HG03159 (cell line): ENCODE results near the gene LRRC45.
"Not testable (repeated sequence)": the region's sequence is repeated elsewhere in the genome, so short reads cannot be mapped to it uniquely, and the experiment has no call there.

Experiments used
- ATAC-seq: cut with Tn5 transposase; IDR thresholded peaks from one replicate; pipeline ENCODE4 v1.9.1; 2021; ENCODE audit warnings: mild to moderate bottlenecking, moderate library complexity; ENCODE audit not compliant: unreplicated experiment

Gene LRRC45

DNA sequence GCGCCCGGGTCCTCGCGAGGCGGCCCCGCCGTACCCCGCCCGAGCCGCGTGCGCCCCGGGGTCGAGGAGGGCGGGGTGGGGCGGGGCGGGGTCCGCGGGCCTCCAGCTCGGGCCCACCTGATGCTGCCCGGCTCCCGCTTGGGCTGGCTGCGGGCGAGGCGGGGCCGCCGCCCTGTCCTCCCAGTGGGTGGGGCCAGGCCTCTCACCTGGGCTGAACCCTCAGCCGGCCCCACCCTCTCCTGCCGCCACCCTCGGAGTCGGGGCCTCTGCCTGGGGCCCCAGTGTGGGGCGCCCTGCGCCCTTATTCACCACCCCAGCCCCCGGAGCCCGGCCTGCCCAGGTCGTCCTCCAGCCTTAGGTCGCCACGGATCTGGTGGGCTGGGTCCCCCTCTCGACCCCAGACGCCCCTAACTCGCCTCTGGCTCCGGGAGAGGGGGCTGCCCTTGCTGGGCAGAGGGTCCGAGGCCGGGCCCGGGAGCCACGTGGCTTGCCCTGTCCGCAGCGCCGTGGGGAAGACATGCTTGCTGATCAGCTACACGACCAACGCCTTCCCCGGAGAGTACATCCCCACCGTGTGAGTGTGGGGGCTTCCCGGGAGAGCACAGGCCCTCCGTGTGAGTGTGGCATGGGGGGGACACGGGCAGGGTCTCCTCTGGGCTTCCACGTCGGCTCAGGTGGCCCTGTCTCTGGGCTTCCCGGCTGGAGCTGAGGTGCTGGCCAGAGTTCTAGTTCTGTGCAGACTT, 9.0 kb downstream of the LRRC45 start:
- no peak for ATAC-seq

DNA sequence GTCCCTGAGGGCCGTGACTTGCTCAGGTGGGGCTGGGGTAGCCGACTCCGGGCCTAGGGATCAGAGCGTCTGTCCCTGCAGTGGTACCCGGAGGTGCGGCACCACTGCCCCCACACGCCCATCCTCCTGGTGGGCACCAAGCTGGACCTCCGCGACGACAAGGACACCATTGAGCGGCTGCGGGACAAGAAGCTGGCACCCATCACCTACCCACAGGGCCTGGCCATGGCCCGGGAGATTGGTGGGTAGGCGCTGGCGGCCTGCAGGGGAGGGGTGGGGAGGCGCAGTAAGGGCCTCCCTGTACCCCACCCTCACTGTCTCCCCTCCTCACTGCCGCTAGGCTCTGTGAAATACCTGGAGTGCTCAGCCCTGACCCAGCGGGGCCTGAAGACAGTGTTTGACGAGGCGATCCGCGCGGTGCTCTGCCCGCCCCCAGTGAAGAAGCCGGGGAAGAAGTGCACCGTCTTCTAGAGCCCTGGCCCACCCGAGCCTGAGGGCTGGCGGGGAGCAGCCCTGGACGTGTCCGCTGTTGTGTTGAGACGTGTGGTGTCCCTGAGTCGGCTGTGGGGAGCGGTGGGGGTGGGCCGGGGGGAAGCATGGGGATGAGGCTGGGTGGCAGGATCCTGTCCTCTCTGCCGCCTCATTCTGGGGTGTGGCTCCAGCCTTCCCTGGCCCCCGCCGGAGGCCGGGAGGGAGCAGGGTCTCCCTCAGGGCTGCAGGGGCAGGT, 10.4 kb downstream of the LRRC45 start:
- ATAC-seq = no peak

DNA sequence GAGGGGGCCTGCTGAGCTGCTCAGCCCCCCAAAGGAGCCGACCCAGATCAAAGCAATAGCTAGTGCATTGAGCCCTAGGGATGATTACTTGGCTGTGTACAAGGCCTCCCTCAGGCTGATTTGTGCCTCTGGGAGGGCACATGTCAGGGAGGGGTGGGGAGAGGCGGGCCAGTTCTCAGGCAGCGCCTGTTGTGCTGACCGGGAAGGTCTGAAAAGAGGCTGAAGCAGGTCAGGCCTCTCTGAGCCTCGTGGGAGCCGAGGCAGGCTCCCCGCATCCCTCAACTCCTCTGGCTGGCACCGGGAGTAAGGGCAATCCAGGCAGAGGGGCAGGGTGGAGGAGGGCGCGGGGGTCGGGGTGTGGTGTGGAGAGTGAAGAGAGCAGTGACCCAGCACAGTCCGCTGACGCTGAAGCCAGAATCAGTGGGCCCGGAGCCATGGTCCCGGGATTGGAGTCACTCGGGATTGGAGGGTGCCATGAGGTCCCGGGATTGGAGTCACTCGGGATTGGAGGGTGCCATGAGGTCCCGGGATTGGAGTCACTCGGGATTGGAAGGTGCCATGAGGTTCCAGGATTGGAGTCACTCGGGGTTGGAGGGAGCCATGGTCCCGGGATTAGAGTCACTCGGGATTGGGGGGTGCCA, 11.4 kb downstream of the LRRC45 start:
- no peak for ATAC-seq

DNA sequence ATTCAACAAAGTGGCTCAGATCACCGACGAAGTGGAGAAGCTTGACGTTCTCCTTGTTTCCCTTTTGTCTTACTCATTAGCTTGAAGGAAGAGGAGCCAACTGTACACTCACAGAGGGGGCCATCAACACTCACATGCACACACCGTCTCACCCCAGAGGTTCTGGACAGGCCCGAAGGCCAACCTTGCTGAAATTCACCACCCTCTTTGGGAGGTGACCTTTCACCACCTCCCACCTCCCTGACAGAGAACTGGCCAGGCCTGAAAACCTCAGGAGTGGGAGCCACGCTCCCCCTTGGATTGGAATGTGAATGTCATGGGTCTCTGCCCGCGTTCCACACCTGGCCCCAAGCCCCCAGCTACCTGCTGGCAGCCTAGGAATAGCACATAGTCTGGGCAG, 12.4 kb downstream of the LRRC45 start:
- ATAC-seq = no peak

DNA sequence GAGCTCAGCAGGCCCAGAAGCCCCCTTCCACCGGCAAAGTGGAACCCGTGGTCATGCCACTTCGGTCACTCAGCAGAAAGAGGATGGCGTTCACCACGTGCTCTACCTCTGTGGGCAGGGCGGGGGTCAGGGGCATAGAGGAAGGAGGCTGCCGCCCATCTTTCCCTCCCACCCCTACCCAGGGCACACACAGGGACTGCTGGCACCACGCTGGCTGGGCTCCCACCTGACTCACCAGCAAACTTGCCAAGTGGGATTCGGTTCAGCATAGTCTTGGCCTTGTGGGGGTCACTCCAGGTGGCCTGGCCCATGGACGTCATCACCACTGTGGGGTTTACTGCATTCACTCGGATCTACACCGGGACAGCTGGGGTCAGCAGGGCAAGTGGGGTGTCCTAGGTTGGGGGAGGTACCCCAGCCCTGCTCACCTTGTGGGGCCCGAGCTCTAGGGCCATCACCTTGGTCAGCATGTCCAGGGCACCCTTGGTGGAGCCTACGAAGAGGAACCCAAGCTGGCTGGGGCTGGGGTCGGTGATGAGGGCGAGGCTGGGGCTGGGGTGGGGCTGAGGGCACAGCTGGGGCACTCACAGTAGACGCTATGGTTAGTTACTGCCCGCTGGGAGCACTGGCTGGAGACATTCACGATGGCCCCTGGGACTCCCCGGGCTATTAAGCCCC, 13.0 kb downstream of the LRRC45 start:
- no peak for ATAC-seq

DNA sequence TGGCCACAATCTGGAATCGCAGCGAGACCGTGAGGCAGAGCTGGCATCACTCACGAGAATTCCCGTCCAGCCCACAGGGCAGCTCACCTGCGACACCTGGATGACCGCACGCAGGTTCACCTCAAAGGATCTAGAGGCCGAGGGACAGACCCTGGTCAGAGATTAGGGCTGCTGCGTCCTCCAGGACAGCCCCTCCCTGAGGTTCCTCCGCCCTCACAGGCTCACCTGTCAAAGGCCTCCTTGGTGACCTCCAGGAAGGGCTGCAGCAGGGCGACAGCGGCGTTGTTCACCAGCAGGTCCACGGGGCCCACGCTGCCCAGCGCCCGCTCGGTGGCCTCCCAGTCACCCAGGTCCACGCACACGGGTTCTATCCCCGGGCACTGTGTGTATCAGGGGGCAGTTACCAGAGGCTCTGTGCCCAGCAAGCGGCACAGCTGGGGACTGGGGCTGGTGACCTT, 13.6 kb downstream of the LRRC45 start:
- ATAC-seq = no peak

DNA sequence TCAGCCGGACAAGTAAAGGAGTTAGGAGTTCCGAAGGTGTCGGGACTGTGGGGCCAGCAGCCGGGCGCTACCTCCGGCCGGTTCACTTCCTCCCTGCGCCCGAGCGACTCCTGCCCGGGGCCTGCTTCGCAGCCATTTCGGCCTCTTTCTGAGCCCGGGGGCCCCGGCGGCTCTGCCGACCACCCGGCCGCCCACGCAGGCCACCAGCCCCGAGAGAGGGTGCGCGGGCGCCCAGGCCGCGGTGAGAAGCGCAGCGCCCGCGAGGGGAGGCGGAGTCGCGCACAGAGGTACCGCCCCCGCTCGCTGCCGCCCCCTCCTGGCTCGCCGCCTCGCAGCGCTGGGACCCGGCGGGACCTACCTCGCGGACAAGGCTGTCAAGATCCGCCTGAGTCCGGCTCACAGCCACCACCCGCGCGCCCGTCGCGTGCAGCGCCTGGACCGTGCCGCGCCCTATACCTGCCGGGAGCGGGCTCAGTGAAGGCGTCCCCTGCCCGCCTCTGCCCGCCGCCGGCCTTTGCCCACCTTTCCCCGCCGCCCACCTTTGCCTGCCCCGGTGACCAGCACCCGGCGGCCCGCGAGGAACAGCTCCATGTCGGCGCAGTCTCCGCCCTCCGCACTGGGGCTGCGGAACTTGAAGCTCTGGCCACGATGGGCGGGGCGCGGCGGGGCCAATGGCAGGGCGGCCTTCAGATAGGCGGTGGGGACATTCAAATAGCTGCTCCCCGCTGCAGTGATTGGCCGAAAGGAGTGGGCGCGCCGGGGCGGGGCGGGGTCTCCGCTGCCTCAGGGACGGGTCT, 14.2 kb downstream of the LRRC45 start, which contains the start of gene DCXR:
Gene DCXR (minus strand): TSS at position 606 of the 797 bp plus-strand sequence. CDS start 15 bp downstream, at position 591.
- ATAC-seq = peak; percentile 89

DNA sequence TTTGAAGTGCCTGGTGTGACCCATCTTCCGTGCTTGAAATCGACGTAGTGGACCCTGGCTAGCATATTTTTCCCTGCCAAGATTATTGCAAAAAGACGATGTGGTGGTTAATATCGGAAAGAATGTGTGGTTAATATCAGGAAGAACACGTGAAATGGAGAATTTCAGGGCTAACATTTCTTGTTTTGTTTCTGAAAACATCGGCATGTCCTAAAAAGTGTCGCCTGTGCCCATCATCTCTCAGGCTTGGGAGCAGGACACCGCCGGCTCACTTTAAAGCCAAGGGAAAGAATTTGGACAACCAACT, 14.7 kb downstream of the LRRC45 start:
- no peak for ATAC-seq

DNA sequence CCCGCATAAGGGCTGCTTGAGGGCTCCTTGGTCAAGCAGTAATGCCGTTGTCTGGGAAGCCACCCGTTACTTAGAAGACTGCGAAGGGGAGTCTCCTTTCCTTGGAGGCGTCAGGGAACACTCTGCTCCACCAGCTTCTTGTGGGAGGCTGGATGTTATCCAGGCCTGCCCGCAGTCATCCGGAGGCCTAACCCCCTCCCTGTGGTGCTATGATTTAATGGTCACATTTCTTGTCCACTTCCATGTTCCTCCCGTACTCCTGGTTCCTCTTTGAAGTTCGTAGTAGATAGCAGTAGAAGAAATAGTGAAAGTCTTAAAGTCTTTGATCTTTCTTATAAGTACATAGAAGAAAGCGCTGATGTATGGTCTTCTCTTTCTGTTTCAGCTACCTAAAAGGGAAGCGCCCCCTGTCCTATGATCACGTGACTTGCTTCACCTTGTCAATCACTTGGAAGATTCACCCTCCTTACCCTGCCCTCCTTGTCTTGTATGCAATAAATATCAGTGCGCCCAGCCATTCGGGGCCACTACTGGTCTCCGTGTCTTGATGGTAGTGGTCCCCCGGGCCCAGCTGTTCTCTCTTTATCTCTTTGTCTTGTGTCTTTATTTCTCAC, 15.8 kb downstream of the LRRC45 start:
- ATAC-seq = not testable (repeated sequence)

DNA sequence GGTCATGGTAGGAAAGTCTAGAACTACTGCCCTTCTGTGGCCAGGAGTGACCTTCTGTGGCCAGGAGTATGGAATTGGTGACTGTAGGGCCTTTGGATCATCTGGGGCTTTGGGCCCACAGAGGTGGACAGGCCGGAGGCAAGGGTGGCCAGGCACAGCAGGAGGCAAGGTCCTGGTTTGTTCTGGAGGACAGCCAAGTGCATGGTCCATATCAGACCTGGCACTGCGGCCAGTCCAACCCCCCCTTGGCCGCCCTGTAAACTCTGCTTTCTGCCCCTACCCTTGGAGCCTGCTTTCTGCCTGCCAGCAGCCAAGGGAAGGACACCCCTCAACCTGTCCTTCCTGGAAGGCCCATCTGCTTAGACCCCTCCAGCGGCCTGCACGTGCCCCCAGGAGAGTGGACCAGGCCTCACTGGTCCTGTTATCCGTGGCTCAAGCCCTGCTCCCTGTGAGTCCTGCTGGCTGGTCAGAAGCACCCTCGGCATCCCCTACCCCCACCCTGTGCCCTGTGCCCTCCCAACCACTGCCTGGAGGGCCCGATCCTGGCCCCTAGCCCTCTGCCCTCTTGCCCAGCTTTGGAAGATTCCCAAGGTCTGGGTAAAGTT, 16.7 kb downstream of the LRRC45 start:
- ATAC-seq = no peak

DNA sequence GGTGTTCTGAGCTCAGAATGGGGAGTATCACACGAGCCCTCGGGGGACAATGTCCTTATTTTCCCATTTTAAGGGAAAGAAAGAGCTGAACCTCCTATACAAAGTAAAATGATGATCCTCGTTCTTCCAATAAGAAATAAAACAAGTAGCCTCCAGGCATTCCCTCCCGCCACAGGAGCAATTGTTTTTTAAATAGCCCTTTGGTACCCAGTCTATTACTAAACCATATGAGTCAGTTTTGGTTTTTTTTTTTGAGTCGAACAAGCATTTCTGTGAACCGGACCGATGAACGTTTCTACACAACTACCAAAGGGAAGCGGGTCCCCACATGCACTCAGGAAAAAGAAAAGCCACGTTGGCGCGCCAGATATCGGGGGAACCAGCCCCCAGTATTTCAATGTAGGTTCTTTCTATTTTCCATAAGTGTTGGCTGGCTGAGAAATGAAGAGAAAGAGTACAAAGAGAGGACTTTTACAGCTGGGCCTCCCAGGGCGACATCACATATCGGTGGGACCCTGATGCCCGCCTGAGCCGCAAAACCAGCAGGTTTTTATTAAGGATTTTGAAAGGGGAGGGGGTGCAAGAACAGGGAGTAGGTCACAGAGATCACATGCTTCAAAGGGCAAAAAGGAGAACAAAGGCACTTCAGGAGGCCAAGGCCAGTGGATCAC, 18.2 kb downstream of the LRRC45 start:
- no peak for ATAC-seq

DNA sequence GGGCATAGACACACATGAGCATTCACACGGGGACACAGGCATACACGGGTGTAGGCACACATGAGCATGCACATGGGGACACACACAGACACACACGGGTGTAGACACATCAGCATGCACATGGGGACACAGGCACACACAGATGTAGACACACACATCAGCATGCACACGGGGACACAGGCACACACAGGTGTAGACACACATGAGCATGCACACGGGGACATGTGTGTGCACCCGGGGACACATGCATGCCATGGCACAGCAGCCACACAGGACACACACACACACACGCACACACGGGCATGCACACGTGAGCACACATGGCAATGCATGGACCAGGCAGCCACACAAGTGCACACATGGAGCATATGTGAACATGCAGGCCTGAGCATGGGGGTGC, 19.5 kb downstream of the LRRC45 start:
- ATAC-seq = no peak

DNA sequence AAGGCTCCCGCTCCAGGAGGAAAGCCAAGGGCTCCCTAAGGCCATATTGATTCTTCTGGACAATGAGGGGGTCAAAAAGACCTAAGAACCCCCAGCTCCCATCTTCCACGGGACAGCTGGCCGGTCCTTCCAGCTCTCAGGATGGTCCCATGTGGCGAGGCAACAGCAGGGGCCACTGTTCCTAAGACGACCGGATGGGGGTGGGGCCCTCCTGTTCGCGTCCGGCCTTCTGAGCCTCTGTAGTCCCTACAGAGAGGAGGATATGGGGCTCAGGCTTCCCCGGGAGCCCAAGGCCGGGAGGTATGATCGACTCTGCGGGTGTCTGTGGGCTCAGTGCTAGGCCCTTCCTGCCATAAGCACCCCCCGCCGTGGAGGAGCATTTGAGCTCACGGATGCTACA, 20.4 kb downstream of the LRRC45 start:
- ATAC-seq = no peak

DNA sequence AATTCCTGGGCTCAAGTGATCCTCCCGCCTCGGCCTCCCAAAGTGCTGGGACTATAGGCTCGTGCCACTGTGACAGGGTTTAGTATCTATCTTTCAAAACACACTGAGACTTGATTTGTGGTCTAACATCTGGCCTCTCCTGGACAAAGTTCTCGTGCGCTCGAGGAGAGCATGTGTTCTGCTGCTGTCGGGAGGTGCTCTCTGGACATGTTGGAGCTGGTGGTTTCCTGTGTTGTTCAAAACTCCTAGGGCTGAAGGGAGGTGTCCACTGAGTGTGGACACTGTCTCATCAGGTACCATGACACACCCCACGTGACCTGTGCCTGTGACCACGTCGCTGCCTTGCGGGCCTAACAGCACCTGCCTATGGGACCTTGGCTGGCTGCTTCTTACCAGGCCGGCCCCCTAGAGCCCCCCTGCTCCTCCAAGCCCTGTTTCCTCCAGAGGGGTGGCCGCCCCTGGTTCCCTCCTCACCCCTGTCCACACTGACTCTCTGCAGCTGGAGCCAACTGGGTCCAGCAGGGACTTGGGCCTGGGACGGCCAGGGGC, 22.9 kb downstream of the LRRC45 start:
- no peak for ATAC-seq

DNA sequence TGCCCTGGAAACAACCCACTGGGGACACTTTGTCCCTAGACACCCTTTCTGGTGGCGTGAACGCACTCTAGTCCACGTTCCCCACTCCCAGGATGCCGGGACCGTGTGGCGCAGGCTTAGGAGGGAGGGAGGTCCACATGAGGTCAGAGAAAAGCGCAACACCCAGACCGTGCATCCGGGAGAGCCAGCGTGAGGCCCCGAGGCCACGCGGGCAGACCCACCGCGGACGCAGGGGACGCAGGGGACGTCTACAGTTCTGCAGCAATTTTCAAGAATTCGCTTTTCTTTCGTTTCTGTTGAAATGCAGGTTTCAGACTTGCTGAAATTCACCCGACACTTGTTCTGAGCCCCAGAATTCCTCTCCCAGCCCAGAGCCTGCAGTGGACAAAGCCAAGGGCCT, 23.8 kb downstream of the LRRC45 start:
- no peak for ATAC-seq

DNA sequence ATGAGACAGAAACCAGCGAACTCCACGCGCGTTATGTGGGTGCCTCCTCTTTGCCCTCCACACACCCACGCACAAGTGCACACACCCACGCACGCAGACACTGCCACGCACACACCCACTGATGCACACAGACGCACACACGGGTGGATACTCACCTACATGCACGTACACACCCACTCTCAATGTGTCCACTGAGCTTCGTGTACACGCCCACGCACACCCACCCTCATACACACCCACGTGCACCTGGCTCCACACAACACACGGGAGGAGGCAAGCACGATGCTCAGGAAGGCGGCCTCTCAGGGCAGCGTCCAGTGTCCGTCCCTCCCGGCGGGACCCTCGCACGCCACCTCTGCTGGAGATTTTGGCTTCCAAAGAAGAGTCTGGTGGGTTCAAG, 24.3 kb downstream of the LRRC45 start:
- no peak for ATAC-seq

DNA sequence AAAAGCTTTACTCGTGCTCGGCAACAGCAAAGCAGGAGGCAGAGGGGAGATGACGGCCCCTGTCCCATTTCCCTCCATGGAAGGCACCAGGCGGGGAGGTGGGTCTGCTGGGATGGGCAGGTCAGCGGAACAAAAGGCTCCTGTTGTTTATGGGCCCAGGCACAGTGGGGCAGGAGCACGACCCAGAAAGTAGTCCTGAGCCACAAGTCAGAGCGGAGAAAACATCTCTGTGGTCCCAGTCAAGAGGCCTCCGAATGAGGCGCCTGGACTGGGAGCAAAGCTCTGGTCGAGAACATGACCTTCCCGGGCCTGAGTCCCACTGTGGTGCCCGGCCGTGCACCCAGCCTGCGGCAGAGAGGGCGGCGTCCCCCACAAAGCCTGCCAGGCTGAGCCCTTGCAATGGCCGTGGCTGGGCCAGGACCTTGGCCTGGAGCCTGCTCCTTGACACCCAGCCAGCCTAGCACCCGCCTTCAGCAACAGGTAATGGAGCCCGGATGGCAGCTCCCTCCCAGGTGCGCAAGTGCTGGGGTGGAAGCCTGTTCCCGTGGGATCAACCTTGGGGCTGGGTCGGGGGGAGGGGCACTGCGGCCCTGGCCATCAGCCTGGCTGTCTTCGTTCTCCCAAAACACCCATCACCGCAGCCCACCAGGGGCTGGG, 24.9 kb downstream of the LRRC45 start:
- no peak for ATAC-seq

DNA sequence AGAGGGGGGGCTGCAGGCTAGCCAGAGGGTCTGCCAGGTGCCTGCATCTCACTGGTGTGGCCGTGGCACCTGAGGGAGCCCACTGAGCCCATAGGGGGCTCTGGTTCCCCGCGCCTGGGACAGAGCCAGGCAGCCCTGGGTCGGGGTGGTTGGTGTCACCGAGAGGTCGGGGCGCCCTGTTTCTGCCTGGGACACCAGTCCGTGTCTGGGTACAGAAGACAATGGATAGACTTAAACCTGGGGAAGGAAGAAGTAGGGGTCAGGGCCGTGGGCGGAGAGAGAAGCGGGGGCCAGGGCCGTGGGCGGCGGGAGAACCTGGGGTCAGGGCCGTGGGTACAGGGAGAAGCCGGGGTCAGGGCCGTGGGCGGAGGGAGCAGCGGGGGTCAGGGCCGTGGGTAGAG, 25.5 kb downstream of the LRRC45 start:
- ATAC-seq = no peak
